ENCODE data around the gene FHAD1.

FHAD1 gene

GRCh38 chr1:15439325-15439724 is 192.3 kb downstream of the FHAD1 start:
- no peak for DNase-seq (ENCODE audit: low read depth)

GRCh38 chr1:15440357-15440756 is 193.3 kb downstream of the FHAD1 start:
- no peak for DNase-seq (ENCODE audit: low read depth)

GRCh38 chr1:15441247-15441646 is 194.2 kb downstream of the FHAD1 start:
- no peak for DNase-seq (ENCODE audit: low read depth)

- DNase-seq (ENCODE audit: low read depth) = no peak
Measured at GRCh38 chr1:15442119-15442518, 195.1 kb downstream of the FHAD1 start.

GRCh38 chr1:15442759-15443158 is 195.7 kb downstream of the FHAD1 start:
- no peak for DNase-seq (ENCODE audit: low read depth)

- no peak for DNase-seq (ENCODE audit: low read depth)
Measured at GRCh38 chr1:15443281-15443680, 196.3 kb downstream of the FHAD1 start.

GRCh38 chr1:15444468-15445389 is 197.7 kb downstream of the FHAD1 start:
- DNase-seq (ENCODE audit: low read depth) = no peak

GRCh38 chr1:15445390-15446122 is 198.5 kb downstream of the FHAD1 start:
- no peak for DNase-seq (ENCODE audit: low read depth)

GRCh38 chr1:15446212-15446611 is 199.2 kb downstream of the FHAD1 start:
- no peak for DNase-seq (ENCODE audit: low read depth)

Measured in activated gamma-delta T cell treated with anti-CD3 and anti-CD28 coated beads, Interleukin-2, amount 50 U/mL, for 16 hours (primary cell).